Gastroesophageal sphincter (tissue), 3 donors: Measurements from ENCODE around the gene DNAI1.

Source experiments
- POLR2AphosphoS5 ChIP-seq: sonication (generic); formaldehyde crosslinking; IDR thresholded peaks from one replicate; pipeline ENCODE4 v1.6.1; 2017; ENCODE audit warnings: antibody characterized with exemption
- TF ChIP-seq, protein P1 (sequence below), 4 experiments: fragments of 200-600 bp in 2 of 4; fragments of 450-650 bp in 2 of 4; sonication (generic) in 1 of 4; IDR thresholded peaks; one replicate each; pipeline ENCODE4 v1.5.1; 2017 to 2019; ENCODE audit warnings: antibody characterized with exemption in 4 of 4, mild to moderate bottlenecking in 2 of 4, moderate library complexity in 2 of 4

DNA sequence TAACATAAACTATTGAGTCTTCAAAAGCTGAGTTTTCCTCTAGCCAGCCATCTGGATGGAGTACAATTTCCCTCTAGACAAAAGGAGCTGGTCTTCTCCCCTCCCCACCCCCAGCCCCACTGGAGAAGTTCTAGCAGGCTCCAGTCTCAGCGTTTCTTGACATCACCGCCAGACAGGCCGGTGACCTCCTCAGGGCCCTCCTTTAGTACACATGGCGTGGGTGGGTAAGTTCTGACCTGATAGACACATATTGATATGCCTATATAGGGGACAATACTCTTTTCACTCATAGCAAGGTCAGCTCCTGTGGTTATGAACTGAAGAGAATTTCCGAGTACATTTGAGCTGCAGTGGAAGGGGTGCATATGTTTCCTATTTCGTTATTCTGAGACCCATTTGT, 27.2 kb downstream of the DNAI1 start:
- TF ChIP-seq, protein P1, sequence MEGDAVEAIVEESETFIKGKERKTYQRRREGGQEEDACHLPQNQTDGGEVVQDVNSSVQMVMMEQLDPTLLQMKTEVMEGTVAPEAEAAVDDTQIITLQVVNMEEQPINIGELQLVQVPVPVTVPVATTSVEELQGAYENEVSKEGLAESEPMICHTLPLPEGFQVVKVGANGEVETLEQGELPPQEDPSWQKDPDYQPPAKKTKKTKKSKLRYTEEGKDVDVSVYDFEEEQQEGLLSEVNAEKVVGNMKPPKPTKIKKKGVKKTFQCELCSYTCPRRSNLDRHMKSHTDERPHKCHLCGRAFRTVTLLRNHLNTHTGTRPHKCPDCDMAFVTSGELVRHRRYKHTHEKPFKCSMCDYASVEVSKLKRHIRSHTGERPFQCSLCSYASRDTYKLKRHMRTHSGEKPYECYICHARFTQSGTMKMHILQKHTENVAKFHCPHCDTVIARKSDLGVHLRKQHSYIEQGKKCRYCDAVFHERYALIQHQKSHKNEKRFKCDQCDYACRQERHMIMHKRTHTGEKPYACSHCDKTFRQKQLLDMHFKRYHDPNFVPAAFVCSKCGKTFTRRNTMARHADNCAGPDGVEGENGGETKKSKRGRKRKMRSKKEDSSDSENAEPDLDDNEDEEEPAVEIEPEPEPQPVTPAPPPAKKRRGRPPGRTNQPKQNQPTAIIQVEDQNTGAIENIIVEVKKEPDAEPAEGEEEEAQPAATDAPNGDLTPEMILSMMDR (IDR thresholded peaks at IDR 0.05) = no peak
- no peak for TF ChIP-seq POLR2AphosphoS5
